Chondrocyte (in vitro differentiated cells): ENCODE data around the gene MEX3D. TPM values are rescaled to one million over a fixed set of nuclear protein-coding genes. Genes with fewer than 3 reads are reported as not detected.

ENCODE experiments used
- DNase-seq: peaks from one replicate; pipeline ENCODE4 v3.0.0; 2021; ENCODE audit warnings: mixed read lengths, low spot score
- H3K27ac Mint-ChIP-seq: one replicate; pipeline ENCODE4 v1.8.0; 2021; ENCODE audit warnings: mild to moderate bottlenecking, moderate library complexity, mixed read lengths; ENCODE audit not compliant: unreplicated experiment
- H3K27me3 Mint-ChIP-seq: 2 replicates; pipeline ENCODE4 v1.8.0; 2021; ENCODE audit warnings: low read depth, mixed read lengths
- H3K36me3 Mint-ChIP-seq: 2 replicates; pipeline ENCODE4 v1.8.0; 2021; ENCODE audit warnings: low read depth, mixed read lengths
- H3K4me1 Mint-ChIP-seq: 2 replicates; pipeline ENCODE4 v1.8.0; 2021; ENCODE audit warnings: low read depth, mild to moderate bottlenecking, mixed read lengths
- H3K4me3 Mint-ChIP-seq: one replicate; pipeline ENCODE4 v1.8.0; 2021; ENCODE audit warnings: mild to moderate bottlenecking, moderate library complexity, mixed read lengths; ENCODE audit not compliant: unreplicated experiment
- H3K9me3 Mint-ChIP-seq: 2 replicates; pipeline ENCODE4 v1.8.0; 2021; ENCODE audit warnings: low read depth, mixed read lengths
- total RNA-seq: library from RNA; stranded (reverse); gene quantifications from 3 replicates; pipeline ENCODE4 v1.2.1, GENCODE V29; 2021
- TF ChIP-seq, protein P1 (sequence below): fragments of 200-600 bp; sonication (generic); IDR thresholded peaks from 2 replicates; pipeline ENCODE4 v1.5.0; 2021; ENCODE audit warnings: antibody characterized with exemption, mild to moderate bottlenecking, moderate library complexity

MEX3D gene
- total RNA-seq, 1 donor from 2014 or later = 60.1 TPM

DNA sequence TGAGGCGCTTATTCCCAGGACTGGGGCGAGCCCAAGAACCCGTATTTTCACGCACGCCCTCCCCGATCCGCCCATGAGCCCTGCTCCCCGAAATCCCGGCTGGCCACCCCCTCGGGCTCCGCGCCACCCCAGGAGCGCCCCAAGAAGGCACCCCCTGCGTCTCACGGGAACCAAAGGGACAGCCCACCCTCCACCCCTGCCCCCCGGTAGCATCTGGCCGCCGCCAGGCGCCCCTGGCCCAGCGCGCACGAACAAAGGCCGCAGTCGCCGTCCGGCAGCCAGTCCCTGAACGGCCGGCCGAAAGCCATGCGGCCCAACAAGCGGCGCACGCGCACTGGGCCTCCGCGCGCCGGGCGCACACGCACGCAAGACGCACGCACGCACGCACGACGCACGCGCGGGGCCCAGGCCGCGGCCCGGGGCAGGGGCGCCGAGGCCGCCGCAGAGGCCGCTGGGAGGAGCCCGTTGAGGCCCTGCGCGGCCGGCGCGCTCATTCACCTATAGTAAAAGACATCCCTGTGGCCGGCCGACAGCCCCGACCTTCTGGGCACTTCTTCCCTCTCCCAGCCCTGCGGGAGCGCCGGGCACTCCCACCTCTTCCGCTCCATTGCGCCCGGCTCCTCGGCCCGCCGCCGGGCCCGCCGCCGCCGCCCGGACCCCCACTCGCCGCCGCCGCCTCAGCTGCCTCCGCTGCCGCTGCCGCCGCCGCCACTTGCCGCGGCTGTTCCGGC, 24.1 kb upstream of the MEX3D start:
- no peak for DNase-seq
- peaks cover 30% of the 10 kb centered on the region for H3K4me1 Mint-ChIP-seq
- H3K4me3 Mint-ChIP-seq = peak overlapping the region; percentile 86
- no peaks in the 10 kb centered on the region for H3K36me3 Mint-ChIP-seq
- no peaks in the 10 kb centered on the region for H3K9me3 Mint-ChIP-seq
- H3K27ac Mint-ChIP-seq = peak overlapping the region; percentile 85
- no peaks in the 10 kb centered on the region for H3K27me3 Mint-ChIP-seq
- TF ChIP-seq, protein P1, sequence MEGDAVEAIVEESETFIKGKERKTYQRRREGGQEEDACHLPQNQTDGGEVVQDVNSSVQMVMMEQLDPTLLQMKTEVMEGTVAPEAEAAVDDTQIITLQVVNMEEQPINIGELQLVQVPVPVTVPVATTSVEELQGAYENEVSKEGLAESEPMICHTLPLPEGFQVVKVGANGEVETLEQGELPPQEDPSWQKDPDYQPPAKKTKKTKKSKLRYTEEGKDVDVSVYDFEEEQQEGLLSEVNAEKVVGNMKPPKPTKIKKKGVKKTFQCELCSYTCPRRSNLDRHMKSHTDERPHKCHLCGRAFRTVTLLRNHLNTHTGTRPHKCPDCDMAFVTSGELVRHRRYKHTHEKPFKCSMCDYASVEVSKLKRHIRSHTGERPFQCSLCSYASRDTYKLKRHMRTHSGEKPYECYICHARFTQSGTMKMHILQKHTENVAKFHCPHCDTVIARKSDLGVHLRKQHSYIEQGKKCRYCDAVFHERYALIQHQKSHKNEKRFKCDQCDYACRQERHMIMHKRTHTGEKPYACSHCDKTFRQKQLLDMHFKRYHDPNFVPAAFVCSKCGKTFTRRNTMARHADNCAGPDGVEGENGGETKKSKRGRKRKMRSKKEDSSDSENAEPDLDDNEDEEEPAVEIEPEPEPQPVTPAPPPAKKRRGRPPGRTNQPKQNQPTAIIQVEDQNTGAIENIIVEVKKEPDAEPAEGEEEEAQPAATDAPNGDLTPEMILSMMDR = no peak

DNA sequence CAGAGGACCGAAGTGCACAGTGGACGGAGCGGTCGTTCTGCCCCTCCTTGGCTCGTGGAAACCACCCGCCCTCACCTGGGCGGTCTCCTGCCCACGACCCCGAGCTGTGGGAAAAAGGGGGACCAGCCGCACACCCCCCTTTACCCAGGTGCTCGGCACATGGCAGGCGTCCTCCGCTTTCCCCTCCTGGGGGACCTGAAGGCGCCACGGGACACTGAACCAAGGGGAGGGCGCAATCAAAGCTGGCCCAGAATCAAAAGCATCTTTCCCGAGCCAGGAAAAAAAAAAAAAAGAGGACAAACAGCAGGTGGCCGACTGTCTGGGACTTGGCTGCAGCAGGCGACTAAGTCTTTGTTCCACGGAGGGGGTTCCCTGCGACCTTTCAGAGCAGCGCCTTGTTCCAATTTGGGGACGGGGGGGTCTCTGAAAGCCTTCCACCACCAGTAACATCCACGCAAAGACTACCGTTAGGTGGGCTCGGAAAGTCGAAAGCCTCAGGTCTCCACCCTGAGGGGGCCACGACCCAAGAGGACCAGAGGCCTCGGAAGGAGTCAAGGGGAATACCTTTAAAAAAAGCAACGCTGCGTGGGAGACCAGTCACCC, 23.4 kb upstream of the MEX3D start:
- Mint-ChIP-seq H3K36me3 (no peaks in the 10 kb centered on the region), H3K27ac (peak overlapping the region; percentile 85), H3K9me3 (no peaks in the 10 kb centered on the region), H3K4me1 (peaks cover 30% of the 10 kb centered on the region), H3K27me3 (no peaks in the 10 kb centered on the region), H3K4me3 (peak overlapping the region; percentile 86)
- TF ChIP-seq, protein P1 = no peak
- no peak for DNase-seq

DNA sequence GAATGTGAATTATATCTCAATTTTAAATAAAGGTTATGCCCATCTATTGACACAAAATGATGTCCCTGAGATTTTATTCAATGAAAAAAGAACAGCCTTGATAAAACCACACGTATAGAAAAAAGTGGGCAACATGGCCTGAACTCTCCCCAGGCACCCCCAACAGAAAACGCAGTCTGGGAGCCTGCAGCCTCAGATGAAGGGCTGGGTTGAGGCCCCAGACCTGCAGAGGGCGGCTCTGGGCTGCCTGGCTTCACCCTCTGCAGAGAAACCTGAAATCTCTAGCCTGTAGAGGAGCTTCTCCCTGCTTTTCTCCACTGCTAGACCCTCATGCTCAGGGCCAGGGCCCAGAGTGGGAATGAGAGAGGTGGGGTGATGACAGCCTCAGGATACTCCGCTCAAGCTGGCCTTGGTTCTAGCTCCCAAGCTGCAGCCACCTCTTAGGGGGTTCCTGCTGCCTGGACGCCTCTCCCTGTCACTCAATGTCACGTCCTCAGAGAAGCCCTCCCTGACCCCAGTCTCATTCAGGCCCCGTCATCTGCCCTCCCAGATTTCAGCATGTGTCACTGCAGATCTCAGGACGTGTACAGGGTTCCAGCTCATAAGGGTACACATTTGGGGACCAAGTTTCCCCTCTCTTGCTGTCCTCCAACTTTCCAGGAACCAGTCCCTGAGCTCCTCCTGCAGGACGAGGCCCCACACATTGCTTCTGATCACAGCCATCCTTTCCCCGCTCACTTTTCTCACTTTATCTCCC, 22.7 kb upstream of the MEX3D start:
- Mint-ChIP-seq H3K36me3 (no peaks in the 10 kb centered on the region), H3K4me1 (peaks cover 33% of the 10 kb centered on the region), H3K27ac (peak overlapping the region; percentile 85), H3K4me3 (peak overlapping the region; percentile 86), H3K27me3 (no peaks in the 10 kb centered on the region), H3K9me3 (no peaks in the 10 kb centered on the region)
- TF ChIP-seq, protein P1 = peak; percentile 53
- DNase-seq = no peak

DNA sequence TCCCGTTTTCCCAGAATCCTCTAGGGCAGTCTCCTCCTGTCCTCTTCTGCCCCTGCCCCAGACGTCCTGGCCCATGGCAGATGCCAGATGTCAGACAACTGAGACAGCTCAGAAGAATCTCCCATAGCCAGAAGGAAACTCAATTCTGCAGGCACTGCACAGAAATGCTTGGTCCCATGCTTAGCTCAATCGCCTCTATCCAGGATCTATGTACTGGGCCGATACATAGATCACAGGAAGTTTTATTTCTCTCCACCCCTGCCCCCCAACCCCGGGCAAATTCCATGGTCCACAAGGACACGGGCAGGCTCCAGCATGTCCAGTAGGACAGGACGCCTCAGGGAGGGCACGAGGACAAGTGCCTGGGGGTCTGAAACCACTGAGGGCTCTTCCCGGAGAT, 19.7 kb upstream of the MEX3D start:
- DNase-seq = no peak
- H3K4me1 Mint-ChIP-seq = peaks cover 31% of the 10 kb centered on the region
- no peak overlapping the region for H3K4me3 Mint-ChIP-seq
- H3K27ac Mint-ChIP-seq = peak overlapping the region; percentile 32
- peaks cover 4% of the 10 kb centered on the region for H3K36me3 Mint-ChIP-seq
- no peaks in the 10 kb centered on the region for H3K9me3 Mint-ChIP-seq
- TF ChIP-seq, protein P1 = no peak
- H3K27me3 Mint-ChIP-seq = no peaks in the 10 kb centered on the region

DNA sequence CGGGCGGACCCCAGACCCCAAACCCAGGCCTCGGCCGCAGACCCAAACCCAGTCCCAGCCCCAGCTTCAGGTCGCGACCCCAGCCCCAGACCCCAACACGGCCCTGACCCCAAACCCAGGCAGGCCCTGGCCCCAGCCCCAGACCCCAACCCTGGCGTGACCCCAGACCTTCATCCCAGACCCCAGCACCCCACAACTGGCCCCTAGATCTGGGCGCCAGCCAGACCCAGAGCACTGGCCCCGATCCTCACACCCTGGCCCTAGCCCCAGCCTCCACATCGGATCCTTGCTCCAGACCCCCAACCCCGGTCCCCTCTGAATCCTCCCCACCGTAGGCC, 17.1 kb upstream of the MEX3D start:
- no peak for DNase-seq
- TF ChIP-seq, protein P1 = no peak
- Mint-ChIP-seq H3K4me1 (peaks cover 16% of the 10 kb centered on the region), H3K27ac (no peak overlapping the region), H3K9me3 (no peaks in the 10 kb centered on the region), H3K36me3 (peaks cover 10% of the 10 kb centered on the region), H3K27me3 (no peaks in the 10 kb centered on the region), H3K4me3 (no peak overlapping the region)
